ENCODE data around the gene TENT4A. TPM values are rescaled to one million over a fixed set of nuclear protein-coding genes. Genes with fewer than 3 reads are reported as not detected.
"Not testable (repeated sequence)": the region's sequence is repeated elsewhere in the genome, so short reads cannot be mapped to it uniquely, and the experiment has no call there.

TENT4A gene
- total RNA-seq, 1 donor = 21.4 TPM

DNA sequence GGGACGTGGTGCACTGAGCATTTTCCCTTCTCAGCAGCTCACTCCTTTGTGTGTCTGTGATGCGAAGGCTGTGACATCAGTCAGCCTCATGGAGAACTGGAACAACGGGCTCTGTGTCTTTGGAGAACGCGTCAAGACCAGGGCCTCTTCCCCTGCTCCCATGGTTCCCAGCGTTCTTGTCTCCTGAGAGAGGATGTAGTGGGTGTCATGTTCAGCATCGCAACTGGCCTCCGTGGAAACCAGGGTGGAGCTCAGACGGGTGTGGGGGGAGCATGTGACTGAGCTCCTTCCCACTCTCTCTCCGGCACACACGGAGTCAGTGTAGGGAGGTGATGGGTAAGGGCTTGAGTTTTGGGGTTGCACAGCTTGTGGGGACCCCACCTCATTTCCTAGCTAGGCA is 59.7 kb downstream of the TENT4A start:
- Histone ChIP-seq H3K9me3 (ENCODE audit: low read depth, low read length) (no peaks in the 10 kb centered on the region), H2AFZ (ENCODE audit: low read length) (no peak overlapping the region), H3K27me3 (ENCODE audit: insufficient read depth, low read length) (no peaks in the 10 kb centered on the region), H3K27ac (ENCODE audit: low read depth, low read length) (no peak overlapping the region), H3K4me3 (ENCODE audit: insufficient read depth, low read length) (no peak overlapping the region), H3K4me1 (ENCODE audit: insufficient read depth, low read length) (no peaks in the 10 kb centered on the region), H3K36me3 (ENCODE audit: insufficient read depth, low read length) (no peaks in the 10 kb centered on the region), H4K20me1 (ENCODE audit: insufficient read depth, low read length) (no peaks in the 10 kb centered on the region), H3K4me2 (ENCODE audit: insufficient read depth, low read length) (no peak overlapping the region), H3K79me2 (ENCODE audit: insufficient read depth, low read length) (no peaks in the 10 kb centered on the region)
- DNase-seq (ENCODE audit: insufficient read length, low spot score, missing footprints) = peak; percentile 78
- TF ChIP-seq, protein P1, sequence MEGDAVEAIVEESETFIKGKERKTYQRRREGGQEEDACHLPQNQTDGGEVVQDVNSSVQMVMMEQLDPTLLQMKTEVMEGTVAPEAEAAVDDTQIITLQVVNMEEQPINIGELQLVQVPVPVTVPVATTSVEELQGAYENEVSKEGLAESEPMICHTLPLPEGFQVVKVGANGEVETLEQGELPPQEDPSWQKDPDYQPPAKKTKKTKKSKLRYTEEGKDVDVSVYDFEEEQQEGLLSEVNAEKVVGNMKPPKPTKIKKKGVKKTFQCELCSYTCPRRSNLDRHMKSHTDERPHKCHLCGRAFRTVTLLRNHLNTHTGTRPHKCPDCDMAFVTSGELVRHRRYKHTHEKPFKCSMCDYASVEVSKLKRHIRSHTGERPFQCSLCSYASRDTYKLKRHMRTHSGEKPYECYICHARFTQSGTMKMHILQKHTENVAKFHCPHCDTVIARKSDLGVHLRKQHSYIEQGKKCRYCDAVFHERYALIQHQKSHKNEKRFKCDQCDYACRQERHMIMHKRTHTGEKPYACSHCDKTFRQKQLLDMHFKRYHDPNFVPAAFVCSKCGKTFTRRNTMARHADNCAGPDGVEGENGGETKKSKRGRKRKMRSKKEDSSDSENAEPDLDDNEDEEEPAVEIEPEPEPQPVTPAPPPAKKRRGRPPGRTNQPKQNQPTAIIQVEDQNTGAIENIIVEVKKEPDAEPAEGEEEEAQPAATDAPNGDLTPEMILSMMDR (IDR thresholded peaks at IDR 0.05; ENCODE audit: extremely low read depth, low read depth, low read length) = no peak

DNA sequence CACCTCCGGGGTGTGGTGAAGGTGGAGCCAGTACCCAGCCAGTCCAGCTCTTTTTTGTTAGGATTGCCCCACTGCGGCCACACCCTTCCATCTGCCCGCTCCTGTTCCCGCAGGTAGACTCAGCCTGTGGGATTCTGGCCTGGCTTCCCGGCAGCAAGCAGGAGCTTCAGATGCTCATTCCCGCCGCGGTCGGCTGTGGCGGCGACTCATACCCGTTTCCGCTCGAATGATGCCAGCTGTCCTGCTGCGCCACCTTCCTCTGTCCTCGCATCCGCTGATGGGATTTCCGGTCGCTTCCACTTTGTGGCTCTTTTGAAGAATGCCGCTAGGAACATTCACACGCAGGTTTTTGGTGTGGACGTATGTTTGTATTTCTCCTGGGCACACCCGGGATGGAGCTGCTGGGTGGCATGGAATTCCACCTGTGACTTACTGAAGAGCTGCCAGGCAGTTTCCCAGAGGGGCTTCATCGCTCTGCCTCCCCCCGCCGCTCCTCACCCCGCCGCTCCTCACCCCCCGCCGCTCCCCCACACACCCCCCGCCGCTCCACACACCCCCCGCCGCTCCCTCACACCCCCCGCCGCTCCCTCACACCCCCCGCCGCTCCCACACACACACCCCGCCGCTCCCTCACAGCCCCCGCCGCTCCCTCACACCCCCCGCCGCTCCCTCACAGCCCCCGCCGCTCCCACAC is 60.3 kb downstream of the TENT4A start:
- Histone ChIP-seq H3K4me3 (ENCODE audit: insufficient read depth, low read length) (no peak overlapping the region), H3K79me2 (ENCODE audit: insufficient read depth, low read length) (no peaks in the 10 kb centered on the region), H3K36me3 (ENCODE audit: insufficient read depth, low read length) (no peaks in the 10 kb centered on the region), H3K27me3 (ENCODE audit: insufficient read depth, low read length) (no peaks in the 10 kb centered on the region), H4K20me1 (ENCODE audit: insufficient read depth, low read length) (no peaks in the 10 kb centered on the region), H3K4me2 (ENCODE audit: insufficient read depth, low read length) (no peak overlapping the region), H3K4me1 (ENCODE audit: insufficient read depth, low read length) (no peaks in the 10 kb centered on the region), H3K9me3 (ENCODE audit: low read depth, low read length) (no peaks in the 10 kb centered on the region), H3K27ac (ENCODE audit: low read depth, low read length) (no peak overlapping the region), H2AFZ (ENCODE audit: low read length) (no peak overlapping the region)
- TF ChIP-seq, protein P1 (IDR thresholded peaks at IDR 0.05; ENCODE audit: extremely low read depth, low read depth, low read length) = no peak
- peak; percentile 46 for DNase-seq (ENCODE audit: insufficient read length, low spot score, missing footprints)

DNA sequence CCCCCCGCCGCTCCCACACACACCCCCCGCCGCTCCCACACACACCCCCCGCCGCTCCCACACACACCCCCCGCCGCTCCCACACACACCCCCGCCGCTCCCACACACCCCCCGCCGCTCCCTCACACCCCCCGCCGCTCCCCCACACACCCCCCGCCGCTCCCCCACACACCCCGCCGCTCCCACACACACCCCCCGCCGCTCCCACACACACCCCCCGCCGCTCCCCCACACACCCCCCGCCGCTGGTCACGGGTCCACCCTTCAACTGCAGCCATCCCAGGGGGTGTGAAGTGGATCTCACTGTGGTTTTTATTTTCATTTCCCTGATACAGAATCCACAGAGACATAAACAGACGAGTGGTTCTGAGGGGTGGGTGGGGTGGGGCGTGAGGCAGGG is 61.0 kb downstream of the TENT4A start:
- not testable (repeated sequence) for H3K4me2 ChIP-seq (ENCODE audit: insufficient read depth, low read length); H3K79me2 ChIP-seq (ENCODE audit: insufficient read depth, low read length); H3K27me3 ChIP-seq (ENCODE audit: insufficient read depth, low read length); H3K4me3 ChIP-seq (ENCODE audit: insufficient read depth, low read length); H3K36me3 ChIP-seq (ENCODE audit: insufficient read depth, low read length); H2AFZ ChIP-seq (ENCODE audit: low read length); H3K27ac ChIP-seq (ENCODE audit: low read depth, low read length); H4K20me1 ChIP-seq (ENCODE audit: insufficient read depth, low read length); H3K9me3 ChIP-seq (ENCODE audit: low read depth, low read length); H3K4me1 ChIP-seq (ENCODE audit: insufficient read depth, low read length)
- peak; percentile 32 for DNase-seq (ENCODE audit: insufficient read length, low spot score, missing footprints)

DNA sequence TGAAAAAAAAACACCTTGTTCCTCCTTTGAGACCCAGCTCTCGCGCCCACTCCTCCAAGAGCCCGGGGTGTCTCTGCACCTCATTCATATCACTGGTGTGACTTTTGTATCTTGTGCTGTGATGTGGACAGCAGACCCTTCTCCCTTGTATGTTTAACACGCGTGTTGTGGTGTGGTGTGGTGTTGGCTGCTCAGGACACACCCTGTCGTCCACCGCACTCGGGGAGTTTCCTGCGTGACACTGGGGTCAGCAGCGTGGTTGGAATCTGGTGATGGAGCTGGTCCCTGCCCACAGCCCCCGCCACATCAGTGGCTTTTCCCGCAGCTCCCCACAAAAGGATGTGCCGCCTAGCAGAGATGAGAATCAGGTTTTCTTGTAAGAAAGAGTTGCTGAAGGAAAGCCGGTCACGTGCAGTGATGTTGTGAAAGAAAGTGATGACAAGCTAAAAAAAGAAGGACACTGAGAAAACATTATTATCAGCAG is 61.5 kb downstream of the TENT4A start:
- DNase-seq (ENCODE audit: insufficient read length, low spot score, missing footprints) = peak; percentile 62
- no peaks in the 10 kb centered on the region for H3K9me3 ChIP-seq (ENCODE audit: low read depth, low read length)
- H4K20me1 ChIP-seq (ENCODE audit: insufficient read depth, low read length) = no peaks in the 10 kb centered on the region
- H3K4me1 ChIP-seq (ENCODE audit: insufficient read depth, low read length) = no peaks in the 10 kb centered on the region
- no peaks in the 10 kb centered on the region for H3K79me2 ChIP-seq (ENCODE audit: insufficient read depth, low read length)
- H3K4me3 ChIP-seq (ENCODE audit: insufficient read depth, low read length) = no peak overlapping the region
- no peaks in the 10 kb centered on the region for H3K36me3 ChIP-seq (ENCODE audit: insufficient read depth, low read length)
- H2AFZ ChIP-seq (ENCODE audit: low read length) = no peak overlapping the region
- H3K4me2 ChIP-seq (ENCODE audit: insufficient read depth, low read length) = no peak overlapping the region
- no peak overlapping the region for H3K27ac ChIP-seq (ENCODE audit: low read depth, low read length)
- no peaks in the 10 kb centered on the region for H3K27me3 ChIP-seq (ENCODE audit: insufficient read depth, low read length)
- TF ChIP-seq, protein P1 (IDR thresholded peaks at IDR 0.05; ENCODE audit: extremely low read depth, low read depth, low read length) = no peak

Measured in osteoblast (primary cell).